Lower leg skin (tissue), 4 donors: ENCODE results near the gene CKAP4. TPM values are rescaled to one million over a fixed set of nuclear protein-coding genes. Genes with fewer than 3 reads are reported as not detected.
A peak's percentile ranks its signal among the peaks of the same experiment; 100 is the strongest.

Source experiments
- DNase-seq, 2 donors: peaks; one replicate each; pipeline ENCODE4 v3.0.0-alpha.2; 2019; ENCODE audit warnings: low spot score in 2 of 2
- H3K4me3 ChIP-seq: fragments of 200-600 bp; sonication (generic); 2 replicates; pipeline ENCODE4 v1.5.1; 2017; ENCODE audit warnings: mild to moderate bottlenecking, low read depth; ENCODE audit not compliant: poor library complexity, severe bottlenecking
- POLR2A ChIP-seq, 2 donors: fragments of 450-650 bp; IDR thresholded peaks; one replicate each; pipeline ENCODE4 v1.6.1; 2016 to 2017; ENCODE audit warnings: antibody characterized with exemption in 2 of 2, mild to moderate bottlenecking in 1 of 2, moderate library complexity in 1 of 2
- WGBS, 2 donors: methylation state at CpG; one replicate each; pipeline ENCODE4 v1.1.5; 2018; 5-methylcytosine and 5-hydroxymethylcytosine counted together
- intact Hi-C: fragments of 100-400 bp; cut with DNase I; formaldehyde crosslinking; loops from one replicate; pipeline ENCODE4 v1.15.0; 2023; ENCODE audit warnings: low total_unique reads
- total RNA-seq, 4 donors: library from RNA; depleted of rRNA; stranded (reverse); fragments of >200 nt; gene quantifications; one replicate each; pipeline ENCODE4 v1.1.0, GENCODE V29; 2016
- TF ChIP-seq, protein P1 (sequence below), 3 donors: fragments of 450-650 bp; IDR thresholded peaks; one replicate each; pipeline ENCODE4 v1.5.1; 2016; ENCODE audit warnings: antibody characterized with exemption in 3 of 3, mild to moderate bottlenecking in 3 of 3, moderate library complexity in 2 of 3

The CKAP4 gene
- total RNA-seq, 4 donors from 2014 or later, result 57.2 to 80.3 (median 73.6) TPM

DNA sequence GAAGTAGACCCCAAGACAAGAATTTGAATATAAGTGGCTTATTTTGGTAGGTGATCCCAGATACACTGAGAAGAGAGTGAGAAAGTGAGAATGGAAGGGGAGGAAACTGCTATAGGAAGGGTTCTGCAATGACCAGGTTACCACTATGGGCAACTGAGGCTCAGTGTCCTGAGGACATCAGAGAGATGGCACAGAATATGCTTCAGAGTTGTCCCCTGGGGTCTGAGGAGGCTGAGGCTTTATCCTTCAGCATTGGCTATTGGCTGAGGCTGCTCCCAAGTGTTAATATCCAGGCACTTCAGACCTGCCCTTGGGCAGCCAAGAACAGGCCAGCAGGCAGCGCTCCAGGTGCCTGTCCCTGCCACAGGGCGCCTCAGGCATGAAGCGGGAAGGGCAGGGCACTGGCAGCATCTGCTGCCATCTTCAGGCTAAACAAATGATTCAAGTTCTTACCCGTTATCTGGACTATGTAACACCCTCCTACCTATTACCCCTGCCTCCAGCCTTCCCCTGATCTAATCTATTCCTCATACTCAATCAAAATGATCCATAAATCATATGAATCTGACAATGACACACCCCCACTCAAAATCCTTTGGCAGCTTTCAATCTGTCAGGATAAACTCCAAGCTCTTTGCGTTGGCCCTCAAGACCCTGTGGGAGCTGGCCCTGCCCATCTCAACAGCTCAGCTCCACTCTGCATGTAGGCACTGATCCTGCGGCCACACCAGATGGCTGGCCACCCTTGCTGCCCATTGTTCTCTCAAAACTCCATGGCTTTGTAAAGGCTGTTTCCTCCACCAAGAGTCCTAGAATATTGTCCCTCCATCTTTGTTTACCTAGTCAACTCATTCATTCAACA lies 42.4 kb downstream of the CKAP4 start:
- H3K4me3 ChIP-seq, result no peak overlapping the region
- no peak for DNase-seq
- intact Hi-C loops, result no loop called here
- TF ChIP-seq POLR2A (IDR thresholded peaks at IDR 0.05), result no peak
- TF ChIP-seq, protein P1, sequence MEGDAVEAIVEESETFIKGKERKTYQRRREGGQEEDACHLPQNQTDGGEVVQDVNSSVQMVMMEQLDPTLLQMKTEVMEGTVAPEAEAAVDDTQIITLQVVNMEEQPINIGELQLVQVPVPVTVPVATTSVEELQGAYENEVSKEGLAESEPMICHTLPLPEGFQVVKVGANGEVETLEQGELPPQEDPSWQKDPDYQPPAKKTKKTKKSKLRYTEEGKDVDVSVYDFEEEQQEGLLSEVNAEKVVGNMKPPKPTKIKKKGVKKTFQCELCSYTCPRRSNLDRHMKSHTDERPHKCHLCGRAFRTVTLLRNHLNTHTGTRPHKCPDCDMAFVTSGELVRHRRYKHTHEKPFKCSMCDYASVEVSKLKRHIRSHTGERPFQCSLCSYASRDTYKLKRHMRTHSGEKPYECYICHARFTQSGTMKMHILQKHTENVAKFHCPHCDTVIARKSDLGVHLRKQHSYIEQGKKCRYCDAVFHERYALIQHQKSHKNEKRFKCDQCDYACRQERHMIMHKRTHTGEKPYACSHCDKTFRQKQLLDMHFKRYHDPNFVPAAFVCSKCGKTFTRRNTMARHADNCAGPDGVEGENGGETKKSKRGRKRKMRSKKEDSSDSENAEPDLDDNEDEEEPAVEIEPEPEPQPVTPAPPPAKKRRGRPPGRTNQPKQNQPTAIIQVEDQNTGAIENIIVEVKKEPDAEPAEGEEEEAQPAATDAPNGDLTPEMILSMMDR (IDR thresholded peaks at IDR 0.05), result no peak
- WGBS, 2 donors, result 30 to 47% methylated on average over 6 of the region's 6 CpGs

DNA sequence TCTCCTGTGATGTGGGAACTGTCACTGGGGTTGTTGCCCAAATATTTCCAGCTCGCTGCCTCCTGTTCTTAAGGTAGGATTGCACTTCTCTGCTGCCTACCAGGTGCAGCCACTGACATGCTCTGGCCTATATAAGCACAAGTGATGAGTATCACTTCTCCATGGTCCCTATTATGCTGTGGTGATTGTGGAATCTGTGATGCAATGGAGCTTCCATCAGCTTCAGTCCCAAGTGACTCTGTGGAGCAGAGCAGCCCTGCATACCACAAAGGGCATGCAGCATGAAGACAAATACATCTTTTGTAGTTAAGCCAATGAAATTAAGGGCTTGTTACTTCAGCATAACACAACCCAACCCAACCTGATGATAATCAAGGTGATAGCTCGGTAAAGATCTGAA lies 43.5 kb downstream of the CKAP4 start:
- WGBS, 2 donors, result 64 to 93% methylated on average over 2 of the region's 2 CpGs
- DNase-seq, result no peak
- no peak overlapping the region for H3K4me3 ChIP-seq
- intact Hi-C loops, result no loop called here
- TF ChIP-seq POLR2A (IDR thresholded peaks at IDR 0.05), result no peak
- TF ChIP-seq, protein P1 (IDR thresholded peaks at IDR 0.05), result no peak

DNA sequence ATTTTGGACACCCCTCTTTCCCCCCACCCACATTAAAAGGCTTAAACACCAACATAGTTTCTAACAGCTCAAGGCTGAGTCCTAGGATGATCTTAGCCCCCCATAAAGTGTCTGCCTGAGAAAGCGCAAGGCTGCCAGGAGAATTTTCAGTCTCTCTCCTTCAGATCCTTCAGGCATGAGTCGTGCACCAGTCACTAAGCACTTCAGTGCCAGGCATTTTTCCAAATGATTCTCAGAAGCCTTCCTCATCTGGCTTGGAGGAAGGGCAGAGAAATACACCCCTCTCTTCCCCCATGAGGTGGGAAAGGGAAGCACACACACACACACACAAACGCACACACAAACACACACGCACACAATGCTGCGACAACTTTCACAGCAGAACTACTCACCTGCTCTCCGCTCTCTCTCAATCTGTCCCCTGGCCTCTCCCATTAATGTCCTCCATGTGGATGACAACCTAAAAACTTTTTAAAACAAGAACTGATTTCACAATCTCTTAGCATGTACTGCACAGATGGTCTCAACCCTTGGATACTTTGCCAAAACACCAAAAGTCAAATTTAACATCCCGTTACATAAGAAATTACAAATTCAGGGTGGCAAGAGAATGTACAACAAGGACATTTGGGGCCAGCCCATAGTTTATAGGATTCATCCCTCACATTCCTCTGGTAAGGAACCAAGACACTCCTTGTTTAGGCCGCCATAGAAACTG lies 49.8 kb downstream of the CKAP4 start:
- intact Hi-C loops, result no loop called here
- WGBS, 2 donors, result 65 to 68% methylated on average over 8 of the region's 8 CpGs
- no peak for TF ChIP-seq POLR2A (IDR thresholded peaks at IDR 0.05)
- TF ChIP-seq, protein P1 (IDR thresholded peaks at IDR 0.05), result no peak

DNA sequence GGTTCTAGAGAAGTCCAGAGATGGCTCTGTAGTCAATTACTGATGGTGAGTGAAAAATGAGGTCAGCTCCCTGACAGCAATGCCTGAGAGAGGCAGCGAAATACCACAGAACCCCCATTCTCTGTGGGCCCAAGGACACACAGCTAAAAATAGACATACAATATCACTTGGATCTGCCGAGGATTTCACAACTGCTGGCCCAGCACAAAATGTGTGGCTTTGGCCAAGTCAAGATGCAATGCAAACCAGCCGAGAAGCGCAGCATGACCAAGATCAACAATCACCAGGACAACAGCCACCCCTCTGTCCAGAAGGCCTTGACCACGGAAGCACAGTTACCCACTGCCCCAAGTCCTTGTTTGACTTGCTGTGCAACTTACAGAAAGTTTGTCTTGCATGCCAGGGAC lies 52.2 kb downstream of the CKAP4 start:
- TF ChIP-seq, protein P1 (IDR thresholded peaks at IDR 0.05), result no peak
- no peak for TF ChIP-seq POLR2A (IDR thresholded peaks at IDR 0.05)
- peak; percentile 74 to 93 for DNase-seq
- intact Hi-C loops, result no loop called here
- WGBS, 2 donors, result 38 to 43% methylated on average over 5 of the region's 5 CpGs
- no peak overlapping the region for H3K4me3 ChIP-seq

More for the DNA sequence above, 49.8 kb downstream of the CKAP4 start:
- no peak for DNase-seq
- H3K4me3 ChIP-seq, result no peak overlapping the region

DNA sequence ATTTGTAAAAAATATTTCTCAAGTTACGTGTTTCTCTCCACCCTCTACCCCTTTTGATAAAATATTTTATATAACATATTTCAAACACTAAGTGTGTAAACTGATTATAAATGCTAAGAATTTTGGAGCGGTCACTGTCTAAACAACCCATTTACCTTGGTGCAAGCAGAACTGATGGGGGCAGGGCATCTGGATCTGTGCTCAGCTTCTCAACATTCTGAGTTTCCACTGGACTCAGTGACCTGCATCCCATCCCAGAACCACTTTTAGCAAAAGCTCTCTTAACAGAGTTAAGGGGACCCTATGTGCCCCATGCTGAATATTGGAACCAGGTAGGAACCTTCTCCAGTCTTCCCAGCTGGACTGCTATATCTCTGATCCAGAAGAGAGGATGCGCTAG lies 53.5 kb downstream of the CKAP4 start:
- intact Hi-C loops, result no loop called here
- no peak for TF ChIP-seq POLR2A (IDR thresholded peaks at IDR 0.05)
- TF ChIP-seq, protein P1 (IDR thresholded peaks at IDR 0.05), result no peak
- H3K4me3 ChIP-seq, result no peak overlapping the region
- no peak for DNase-seq
- WGBS, 2 donors, result 95 to 97% methylated on average over 3 of the region's 3 CpGs
